H7 (cell line): ENCODE results near the gene ZACN. TPM values are rescaled to one million over a fixed set of nuclear protein-coding genes. Genes with fewer than 3 reads are reported as not detected.
"Not testable (repeated sequence)": the region's sequence is repeated elsewhere in the genome, so short reads cannot be mapped to it uniquely, and the experiment has no call there.

Experiments
- DNase-seq: peaks from one replicate; pipeline ENCODE4 v3.0.0; 2012
- H3K27me3 ChIP-seq: 2 replicates; pipeline ENCODE4 v1.6.0; 2011; ENCODE audit warnings: mild to moderate bottlenecking, low read length; ENCODE audit not compliant: control insufficient read depth, insufficient read depth
- H3K36me3 ChIP-seq: replicated peaks from 2 replicates; pipeline ENCODE4 v1.5.1; 2011; ENCODE audit warnings: low read length; ENCODE audit not compliant: control insufficient read depth, insufficient read depth
- H3K4me3 ChIP-seq: 2 replicates; pipeline ENCODE4 v1.5.1; 2011; ENCODE audit warnings: low read depth, mild to moderate bottlenecking, control low read depth, low read length, moderate library complexity; ENCODE audit not compliant: insufficient read depth
- total RNA-seq: library from RNA; depleted of rRNA; stranded (reverse); fragments of >200 nt; shearing (Covaris generic); gene quantifications from 2 replicates; pipeline ENCODE4 v1.2.3, GENCODE V29; 2014

The ZACN gene
- total RNA-seq, 1 experiment from 2014 or later = 0.59 TPM

- peaks cover 62% of the 10 kb centered on the region for H3K27me3 ChIP-seq
- H3K4me3 ChIP-seq = peak within 1 kb of the TSS; percentile 49
- DNase-seq = peak; percentile 90
- H3K36me3 ChIP-seq = no peaks in the 10 kb centered on the region
Measured at GRCh38 chr17:76074390-76075363, 4.3 kb upstream of the ZACN start, which contains the start of gene GALR2. Gene GALR2, plus strand, starts transcription at chr17:76074781. Its CDS starts 103 bp downstream, at chr17:76074884.

- DNase-seq = peak; percentile 89
- H3K36me3 ChIP-seq = no peaks in the 10 kb centered on the region
- peak overlapping the region; percentile 49 for H3K4me3 ChIP-seq
- peaks cover 64% of the 10 kb centered on the region for H3K27me3 ChIP-seq
Measured at GRCh38 chr17:76075364-76076145, 3.4 kb upstream of the ZACN start.

DNA sequence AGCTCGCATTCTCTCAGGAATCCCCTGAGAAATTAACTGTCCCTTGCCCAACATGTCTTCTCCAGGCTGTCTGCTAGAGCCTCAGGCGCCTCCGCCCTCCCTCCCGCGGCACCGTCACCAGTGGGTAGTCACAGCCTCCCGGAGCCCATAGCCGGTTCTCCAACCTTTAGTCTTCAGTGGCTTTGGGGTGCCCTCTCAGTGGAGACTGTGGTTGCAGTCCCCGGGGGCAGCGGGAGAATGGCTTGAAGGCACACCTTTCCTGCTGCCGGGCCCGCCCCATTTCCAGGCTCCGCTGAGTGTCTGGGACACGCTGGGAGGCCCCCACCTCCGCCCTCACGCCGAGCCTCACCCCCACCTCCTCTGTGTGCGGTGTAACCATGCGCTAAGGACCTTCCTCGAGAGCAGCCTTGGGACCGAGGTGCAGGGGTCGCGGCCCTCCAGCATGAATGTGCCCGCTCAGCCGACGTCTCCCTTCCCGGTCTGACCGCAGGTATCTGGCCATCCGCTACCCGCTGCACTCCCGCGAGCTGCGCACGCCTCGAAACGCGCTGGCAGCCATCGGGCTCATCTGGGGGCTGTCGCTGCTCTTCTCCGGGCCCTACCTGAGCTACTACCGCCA, 2.7 kb upstream of the ZACN start:
- Histone ChIP-seq H3K36me3 (no peaks in the 10 kb centered on the region), H3K4me3 (peak overlapping the region; percentile 29; the same call in 1 of the 2 replicates), H3K27me3 (peaks cover 64% of the 10 kb centered on the region)
- peak; percentile 87 for DNase-seq

DNA sequence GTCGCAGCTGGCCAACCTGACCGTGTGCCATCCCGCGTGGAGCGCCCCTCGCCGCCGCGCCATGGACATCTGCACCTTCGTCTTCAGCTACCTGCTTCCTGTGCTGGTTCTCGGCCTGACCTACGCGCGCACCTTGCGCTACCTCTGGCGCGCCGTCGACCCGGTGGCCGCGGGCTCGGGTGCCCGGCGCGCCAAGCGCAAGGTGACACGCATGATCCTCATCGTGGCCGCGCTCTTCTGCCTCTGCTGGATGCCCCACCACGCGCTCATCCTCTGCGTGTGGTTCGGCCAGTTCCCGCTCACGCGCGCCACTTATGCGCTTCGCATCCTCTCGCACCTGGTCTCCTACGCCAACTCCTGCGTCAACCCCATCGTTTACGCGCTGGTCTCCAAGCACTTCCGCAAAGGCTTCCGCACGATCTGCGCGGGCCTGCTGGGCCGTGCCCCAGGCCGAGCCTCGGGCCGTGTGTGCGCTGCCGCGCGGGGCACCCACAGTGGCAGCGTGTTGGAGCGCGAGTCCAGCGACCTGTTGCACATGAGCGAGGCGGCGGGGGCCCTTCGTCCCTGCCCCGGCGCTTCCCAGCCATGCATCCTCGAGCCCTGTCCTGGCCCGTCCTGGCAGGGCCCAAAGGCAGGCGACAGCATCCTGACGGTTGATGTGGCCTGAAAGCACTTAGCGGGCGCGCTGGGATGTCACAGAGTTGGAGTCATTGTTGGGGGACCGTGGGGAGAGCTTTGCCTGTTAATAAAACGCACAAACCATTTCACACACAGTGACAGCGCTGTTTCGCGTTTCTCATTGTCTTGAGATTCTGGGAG, 2.0 kb upstream of the ZACN start:
- H3K36me3 ChIP-seq = no peaks in the 10 kb centered on the region; the same call in 1 of the 2 replicates
- peak; percentile 86 for DNase-seq
- H3K4me3 ChIP-seq = peak overlapping the region; percentile 29; the same call in 1 of the 2 replicates

DNA sequence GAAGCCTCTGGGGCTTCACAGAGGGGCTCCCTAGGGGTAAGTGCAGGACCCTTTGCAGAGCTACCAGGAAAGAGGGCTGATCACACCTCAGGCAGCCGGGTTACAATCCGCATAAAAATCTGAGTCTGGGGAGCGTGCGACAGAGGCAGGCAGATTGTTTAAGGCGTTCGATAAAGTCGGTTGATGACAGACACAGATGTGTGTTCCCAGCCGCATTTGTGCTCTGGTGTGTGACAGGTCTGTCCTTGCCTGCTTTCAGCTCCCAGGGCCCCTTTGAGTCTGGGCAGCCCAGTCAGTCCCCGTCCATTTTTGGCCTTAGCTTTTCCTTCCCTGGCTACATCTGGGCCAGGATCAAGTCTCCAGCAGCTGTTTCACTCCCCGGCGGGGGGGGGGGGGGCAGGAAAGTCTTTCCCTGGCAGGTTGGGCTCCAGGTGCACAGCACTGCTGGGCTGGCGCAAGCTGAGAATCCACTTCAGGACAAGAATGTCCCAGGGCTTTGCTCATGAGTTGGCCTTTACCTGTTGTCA, 1.3 kb upstream of the ZACN start:
- peaks cover 64% of the 10 kb centered on the region for H3K27me3 ChIP-seq
- peak; percentile 72 for DNase-seq
- H3K4me3 ChIP-seq = no peak overlapping the region
- H3K36me3 ChIP-seq = no peaks in the 10 kb centered on the region; the same call in none of the 2 replicates

More for the DNA sequence above, 2.0 kb upstream of the ZACN start:
- peaks cover 64% of the 10 kb centered on the region for H3K27me3 ChIP-seq

- DNase-seq, H3K36me3 ChIP-seq, H3K4me3 ChIP-seq: not testable (repeated sequence)
- peaks cover 64% of the 10 kb centered on the region for H3K27me3 ChIP-seq
Measured at GRCh38 chr17:76078370-76078769, 612 bp upstream of the ZACN start.

- H3K36me3 ChIP-seq = peaks cover 9% of the 10 kb centered on the region
- peaks cover 53% of the 10 kb centered on the region for H3K27me3 ChIP-seq
- DNase-seq = no peak
- H3K4me3 ChIP-seq = peak overlapping the region; percentile 28; the same call in 1 of the 2 replicates
Measured at GRCh38 chr17:76079535-76079955, 563 bp downstream of the ZACN start.

- H3K27me3 ChIP-seq = peaks cover 46% of the 10 kb centered on the region
- DNase-seq = peak; percentile 88
- peak overlapping the region; percentile 28 for H3K4me3 ChIP-seq
- H3K36me3 ChIP-seq = peaks cover 13% of the 10 kb centered on the region
Measured at GRCh38 chr17:76079956-76080767, 1.2 kb downstream of the ZACN start.

- peak overlapping the region; percentile 28; the same call in 1 of the 2 replicates for H3K4me3 ChIP-seq
- H3K27me3 ChIP-seq = peaks cover 40% of the 10 kb centered on the region
- DNase-seq = no peak
- H3K36me3 ChIP-seq = peaks cover 18% of the 10 kb centered on the region
Measured at GRCh38 chr17:76080768-76081287, 1.8 kb downstream of the ZACN start.

- DNase-seq = peak; percentile 72
- Histone ChIP-seq H3K36me3 (peaks cover 21% of the 10 kb centered on the region), H3K27me3 (peaks cover 32% of the 10 kb centered on the region), H3K4me3 (no peak overlapping the region)
Measured at GRCh38 chr17:76081295-76082210, 2.6 kb downstream of the ZACN start.

DNA sequence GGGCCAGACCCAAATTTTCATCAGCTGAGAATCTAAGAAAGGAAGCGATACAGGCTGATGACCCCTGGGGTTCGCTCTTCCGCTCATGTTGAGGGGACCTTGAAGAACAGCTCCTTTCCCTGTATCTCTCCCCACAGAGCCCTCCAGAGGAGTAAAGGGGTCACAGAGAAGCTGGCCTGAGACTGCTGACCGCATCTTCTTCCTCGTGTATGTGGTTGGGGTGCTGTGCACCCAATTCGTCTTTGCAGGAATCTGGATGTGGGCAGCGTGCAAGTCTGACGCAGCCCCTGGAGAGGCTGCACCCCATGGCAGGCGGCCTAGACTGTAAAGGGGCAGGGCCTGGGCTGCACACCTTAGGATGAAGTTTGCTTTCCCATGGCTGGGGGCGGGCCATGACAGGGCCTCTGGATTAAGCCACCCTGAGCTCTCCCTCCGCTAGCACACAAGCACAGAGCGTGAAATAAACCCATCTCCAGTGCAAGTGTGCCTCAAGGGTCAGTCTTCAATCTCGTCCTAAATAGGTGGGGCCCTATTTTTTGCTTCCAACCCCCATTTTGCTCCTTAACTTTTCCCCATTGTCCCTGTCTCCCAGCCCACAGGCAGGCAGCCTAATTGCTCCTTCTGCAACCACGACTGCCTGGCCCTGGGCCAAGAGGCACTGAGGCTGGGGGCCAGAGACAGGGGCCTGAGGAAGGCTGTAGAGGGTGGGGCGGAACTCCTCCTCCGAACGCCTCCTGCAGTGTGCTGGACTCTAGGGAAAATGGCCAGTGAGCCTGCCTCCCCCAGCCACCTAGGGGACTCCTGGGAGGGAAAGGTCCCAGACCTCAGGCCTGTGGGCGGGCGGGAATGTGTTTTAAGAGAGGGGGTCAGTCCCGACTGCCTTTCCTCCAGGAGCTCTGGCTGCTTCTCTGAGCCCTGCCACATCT, 3.6 kb downstream of the ZACN start:
- Histone ChIP-seq H3K4me3 (no peak overlapping the region), H3K27me3 (peaks cover 22% of the 10 kb centered on the region), H3K36me3 (peaks cover 27% of the 10 kb centered on the region)
- DNase-seq = peak; percentile 58
